Endometrium (tissue), 2 donors: Measurements from ENCODE around the gene SERPINB10.
"Not testable (repeated sequence)": the region's sequence is repeated elsewhere in the genome, so short reads cannot be mapped to it uniquely, and the experiment has no call there.

ENCODE experiments used
- FAIRE-seq: peaks from 2 replicates; lab custom pipeline; 2012; peaks lifted over from hg19 to GRCh38; lab: Jason Lieb, UNC
- donor health status: control.
- donor health status: control.

The SERPINB10 gene

GRCh38 chr18:63892566-63892965, 15.2 kb upstream of the SERPINB10 start:
- FAIRE-seq = no peak

- no peak for FAIRE-seq
These were observed 13.5 kb upstream of the SERPINB10 start for GRCh38 chr18:63894106-63894772.

GRCh38 chr18:63895190-63895589, 12.6 kb upstream of the SERPINB10 start:
- FAIRE-seq = no peak

- FAIRE-seq = no peak
These were observed 10.7 kb upstream of the SERPINB10 start for GRCh38 chr18:63897072-63897471.

- FAIRE-seq = no peak
These were observed 8.6 kb upstream of the SERPINB10 start for GRCh38 chr18:63899206-63899605.

- no peak for FAIRE-seq
These were observed 3.7 kb upstream of the SERPINB10 start for GRCh38 chr18:63903851-63904570.

GRCh38 chr18:63904694-63905093, 3.1 kb upstream of the SERPINB10 start:
- no peak for FAIRE-seq

GRCh38 chr18:63905361-63905760, 2.4 kb upstream of the SERPINB10 start:
- FAIRE-seq = no peak

GRCh38 chr18:63906056-63906455, 1.7 kb upstream of the SERPINB10 start:
- no peak for FAIRE-seq

- no peak for FAIRE-seq
These were observed 1.1 kb downstream of the SERPINB10 start for GRCh38 chr18:63908858-63909257.

GRCh38 chr18:63909870-63910269, 2.1 kb downstream of the SERPINB10 start:
- FAIRE-seq = no peak

GRCh38 chr18:63917817-63918216, 10.1 kb downstream of the SERPINB10 start:
- FAIRE-seq = no peak

- FAIRE-seq = no peak
These were observed 14.3 kb downstream of the SERPINB10 start for GRCh38 chr18:63922049-63922448.

GRCh38 chr18:63924551-63924950, 16.8 kb downstream of the SERPINB10 start:
- no peak for FAIRE-seq

- FAIRE-seq = no peak
These were observed 20.6 kb downstream of the SERPINB10 start for GRCh38 chr18:63928331-63928730.

- FAIRE-seq = not testable (repeated sequence)
These were observed 21.6 kb downstream of the SERPINB10 start for GRCh38 chr18:63929369-63929768.

- no peak for FAIRE-seq
These were observed 23.1 kb downstream of the SERPINB10 start for GRCh38 chr18:63930773-63931354.

GRCh38 chr18:63936156-63936931, 28.6 kb downstream of the SERPINB10 start:
- FAIRE-seq = no peak

- FAIRE-seq = no peak
These were observed 29.2 kb downstream of the SERPINB10 start for GRCh38 chr18:63936932-63937393.

GRCh38 chr18:63940008-63940407, 32.2 kb downstream of the SERPINB10 start:
- no peak for FAIRE-seq

GRCh38 chr18:63940543-63941050, 32.8 kb downstream of the SERPINB10 start:
- FAIRE-seq = not testable (repeated sequence)
